ENCODE measurements around the gene BTBD18.

Gene BTBD18, protein sequence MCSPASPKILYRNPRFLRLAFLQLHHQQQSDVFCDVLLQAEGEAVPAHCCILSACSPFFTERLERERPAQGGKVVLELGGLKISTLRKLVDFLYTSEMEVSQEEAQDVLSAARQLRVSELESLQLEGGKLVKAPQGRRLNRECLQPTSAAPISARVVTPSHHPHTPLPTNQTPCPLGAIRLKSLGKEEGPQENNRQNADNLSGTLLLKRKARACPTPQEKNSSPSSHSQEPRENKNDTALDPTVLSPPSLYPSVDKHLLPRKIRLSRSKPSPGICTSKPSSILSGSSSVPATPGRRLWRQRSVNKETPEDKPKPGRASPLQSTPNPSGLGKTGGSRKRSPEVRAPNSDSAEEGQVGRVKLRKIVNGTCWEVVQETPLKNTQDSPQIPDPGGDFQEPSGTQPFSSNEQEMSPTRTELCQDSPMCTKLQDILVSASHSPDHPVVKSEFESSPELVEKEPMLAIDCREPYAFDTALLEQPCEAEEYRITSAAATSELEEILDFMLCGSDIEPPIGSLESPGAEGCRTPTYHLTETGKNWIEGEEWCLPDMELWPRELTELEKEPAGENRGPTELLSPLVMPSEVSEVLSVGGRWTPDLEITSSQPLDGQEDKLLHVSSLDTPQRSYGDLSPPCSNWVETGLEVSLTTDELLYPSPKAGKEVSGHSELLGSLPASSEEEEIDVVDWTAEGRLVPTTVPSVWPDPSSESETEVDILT

DNA sequence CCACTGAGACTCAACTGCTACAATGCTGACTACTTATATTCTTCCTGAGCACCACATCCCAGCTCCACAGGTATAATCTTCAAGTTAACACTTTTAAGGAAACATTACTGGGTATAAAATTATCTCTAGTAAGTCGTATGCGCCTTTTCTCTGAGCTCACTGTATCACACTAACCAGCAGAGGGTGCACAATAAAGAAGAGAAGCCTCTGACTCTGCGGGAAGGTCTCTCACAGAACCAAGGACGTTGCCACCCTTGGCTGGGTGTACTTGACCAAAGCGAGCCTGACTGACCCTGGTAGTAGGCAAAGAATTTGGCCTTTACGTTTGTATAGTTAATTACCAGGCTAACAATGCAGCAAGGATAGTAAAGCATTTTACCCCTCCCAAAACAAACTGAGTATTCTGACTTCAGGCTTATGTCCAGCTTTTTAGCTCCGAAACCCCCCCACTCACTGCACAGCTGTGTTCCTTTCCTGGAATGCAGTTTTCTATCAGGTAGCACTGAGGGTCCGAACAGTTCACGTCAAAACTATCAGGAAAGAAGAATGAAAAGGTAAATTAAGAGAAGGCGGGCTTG, at the start of gene BTBD18:
TSS of gene BTBD18 (minus strand) at position 144 of the 578 bp plus-strand sequence. CDS start 631 bp downstream, outside the sequence.
- DNase-seq = peak; percentile 47
- in situ Hi-C loops (cut with HindIII; ENCODE audit: low pct_ligation_motif_present, low pct_unique_long_range_greater_than_20kb, low sequenced_read_pairs) = no loop called here

DNA sequence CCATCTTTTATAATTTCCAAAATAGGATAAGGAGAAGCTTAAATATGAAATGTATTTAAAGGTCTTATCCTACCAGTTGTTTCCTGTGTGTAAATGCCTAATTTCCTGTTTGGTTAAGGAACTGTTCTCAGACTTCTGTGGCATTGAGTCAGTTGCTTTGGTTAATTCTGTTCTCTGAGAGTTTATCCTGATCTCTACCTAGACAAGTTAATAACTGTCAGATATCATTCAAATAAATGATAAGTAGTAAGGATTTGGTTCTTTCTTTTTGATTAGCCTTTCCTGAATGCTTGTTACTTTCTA, 49.5 kb upstream of the BTBD18 start:
- in situ Hi-C loops (cut with HindIII; ENCODE audit: low pct_ligation_motif_present, low pct_unique_long_range_greater_than_20kb, low sequenced_read_pairs) = loop anchor here (25.0 kb wide), 1 partner anchor 711 kb away; the partner anchor contains the start of gene OR5B21

DNA sequence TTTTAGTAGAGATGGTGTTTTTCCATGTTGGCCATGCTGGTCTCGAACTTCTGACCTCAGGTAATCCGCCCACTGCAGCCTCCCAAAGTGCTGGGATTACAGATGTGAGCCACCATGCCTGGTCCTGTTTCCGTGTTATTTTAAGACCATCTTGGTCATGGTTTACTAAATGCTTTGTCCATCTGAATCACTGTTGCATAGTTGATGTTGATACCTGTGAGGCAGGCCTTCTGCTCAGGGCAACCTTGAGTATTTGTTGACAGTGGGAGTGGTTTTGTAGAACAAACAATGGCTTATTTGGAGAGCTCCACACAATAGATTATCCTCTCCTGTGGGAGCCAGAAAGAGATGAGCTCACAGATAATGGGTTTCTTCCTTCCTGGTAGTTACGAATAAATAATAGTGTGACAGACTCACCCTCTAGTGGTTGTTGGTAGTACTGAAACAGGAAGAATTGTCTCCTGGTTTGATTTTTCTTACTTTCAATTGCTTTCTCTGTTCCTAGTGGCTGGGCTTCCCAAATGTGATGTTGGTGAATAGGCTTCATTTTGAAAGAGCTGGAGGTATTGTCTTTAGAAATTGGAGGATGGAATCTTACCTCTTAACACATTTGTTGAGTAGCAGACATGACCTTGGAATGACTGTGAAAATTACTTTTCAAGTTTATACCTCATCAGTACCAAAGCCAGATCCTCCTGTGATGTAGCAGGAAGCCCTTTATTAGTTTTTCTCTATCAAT, 49.0 kb upstream of the BTBD18 start:
- peak; percentile 63 for DNase-seq
- in situ Hi-C loops (cut with HindIII; ENCODE audit: low pct_ligation_motif_present, low pct_unique_long_range_greater_than_20kb, low sequenced_read_pairs) = loop anchor here (25.0 kb wide), 1 partner anchor 712 kb away; the partner anchor contains the start of gene OR5B21

More for the DNA sequence above, 49.5 kb upstream of the BTBD18 start:
- no peak for DNase-seq

DNA sequence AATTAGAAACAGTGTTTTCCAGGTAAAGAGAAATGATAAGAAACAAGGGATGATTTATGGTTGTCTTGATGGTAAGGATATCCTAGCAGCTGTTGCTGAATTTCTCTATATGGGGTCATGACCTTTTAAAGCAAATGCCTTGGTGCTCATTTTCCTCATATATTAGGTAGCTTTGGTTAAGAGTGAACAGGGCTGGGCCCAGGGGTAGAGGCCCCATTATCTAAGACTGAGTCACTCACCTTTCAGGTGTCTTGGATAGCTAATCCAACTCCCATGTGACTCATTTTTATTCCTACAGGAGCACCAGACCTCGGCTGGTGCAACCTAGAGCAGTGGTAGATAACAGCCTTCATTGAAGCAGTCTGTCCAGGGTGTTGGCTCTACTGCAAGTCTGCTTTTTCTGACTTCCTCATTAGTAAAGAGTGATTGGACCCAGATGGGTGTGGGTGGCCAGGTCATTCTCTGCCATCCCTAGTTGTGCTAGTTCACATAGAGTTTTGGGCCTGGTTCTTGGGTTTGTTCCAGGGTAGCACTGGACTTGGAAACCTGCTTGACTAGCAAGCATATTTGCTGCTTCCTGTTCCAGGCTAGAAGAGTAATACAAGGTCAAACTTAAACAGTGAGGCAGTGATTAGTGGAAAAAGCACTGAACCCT, 47.4 kb upstream of the BTBD18 start:
- DNase-seq = no peak
- in situ Hi-C loops (cut with HindIII; ENCODE audit: low pct_ligation_motif_present, low pct_unique_long_range_greater_than_20kb, low sequenced_read_pairs) = no loop called here

DNA sequence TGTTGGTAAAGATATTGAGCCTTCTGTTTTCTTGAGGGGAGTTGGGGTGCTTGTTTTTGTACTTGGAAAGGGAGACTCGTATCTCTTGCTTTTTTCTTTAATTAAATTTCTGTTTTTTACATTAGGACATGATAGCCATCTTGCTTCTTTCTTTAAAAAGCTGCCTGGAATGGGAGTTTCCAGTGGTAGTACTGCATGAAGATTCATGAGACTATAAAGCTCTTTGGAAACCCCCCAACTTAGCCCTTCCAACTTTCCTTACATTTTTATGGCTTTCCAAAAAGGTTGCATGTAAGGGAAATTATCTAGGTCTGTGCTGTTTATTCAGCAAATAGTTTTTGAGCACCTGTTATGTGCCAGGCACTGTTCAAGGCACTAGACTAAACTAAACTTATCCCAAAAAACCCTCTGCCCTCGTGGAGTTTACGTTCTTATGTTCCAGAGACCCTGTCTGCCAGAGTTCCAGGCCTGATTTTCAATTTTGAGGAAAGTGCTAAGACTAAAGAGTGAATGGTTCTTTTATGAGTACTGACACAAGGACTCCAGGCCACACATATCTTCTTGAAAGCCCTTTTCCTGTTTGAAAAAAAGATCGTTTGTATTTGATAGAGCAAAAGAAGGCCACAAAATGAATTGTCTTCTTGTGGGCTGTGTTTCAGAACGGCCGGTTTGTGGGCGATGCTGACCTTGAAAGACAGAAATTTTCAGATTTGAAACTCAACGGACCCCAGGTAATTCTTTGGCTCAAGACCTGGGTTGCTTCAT, 41.9 kb upstream of the BTBD18 start:
- in situ Hi-C loops (cut with HindIII; ENCODE audit: low pct_ligation_motif_present, low pct_unique_long_range_greater_than_20kb, low sequenced_read_pairs) = no loop called here
- no peak for DNase-seq

DNA sequence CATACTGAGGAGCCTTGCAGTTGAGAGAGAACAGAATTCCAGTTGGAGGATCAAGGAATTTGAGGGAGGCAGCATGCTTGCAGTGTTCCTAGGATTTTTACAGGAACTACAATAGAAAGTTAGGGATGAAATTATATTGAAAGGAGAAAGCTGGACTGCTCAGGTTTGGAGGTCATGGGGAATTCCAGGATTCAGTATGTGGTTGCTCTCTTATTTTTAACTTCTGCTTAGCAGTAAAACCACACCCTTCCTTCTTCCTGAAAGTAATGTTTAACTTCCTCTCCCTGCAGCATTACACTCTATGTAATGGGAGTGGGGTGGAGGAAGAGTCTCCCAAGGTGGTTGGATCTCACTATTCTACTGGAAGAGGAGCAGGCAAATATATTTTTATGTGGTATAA, 41.3 kb upstream of the BTBD18 start:
- in situ Hi-C loops (cut with HindIII; ENCODE audit: low pct_ligation_motif_present, low pct_unique_long_range_greater_than_20kb, low sequenced_read_pairs) = no loop called here

DNA sequence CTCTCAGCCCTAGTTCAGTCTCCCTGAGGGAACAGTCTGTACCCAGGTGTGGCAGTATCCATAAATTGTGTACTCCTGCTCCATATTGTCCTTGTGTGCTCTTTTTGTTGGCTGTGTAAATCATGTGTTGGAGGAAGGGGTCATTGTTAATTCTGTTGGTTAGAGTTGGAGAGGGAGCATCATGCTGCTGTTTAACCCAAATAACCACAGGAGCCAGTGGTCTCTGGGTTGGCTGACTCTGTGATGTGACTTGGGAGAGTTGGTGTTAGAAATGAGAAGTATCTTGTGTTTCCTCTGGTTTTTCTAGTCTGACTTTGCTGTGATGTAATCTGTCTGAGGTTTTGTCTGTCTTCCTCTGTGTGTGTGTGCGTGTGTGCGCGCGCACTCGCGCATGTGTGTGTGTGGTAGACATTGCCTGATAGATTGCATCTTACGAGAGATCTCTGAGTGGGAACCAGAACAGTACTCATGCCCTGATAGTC, 40.5 kb upstream of the BTBD18 start:
- no peak for DNase-seq
- in situ Hi-C loops (cut with HindIII; ENCODE audit: low pct_ligation_motif_present, low pct_unique_long_range_greater_than_20kb, low sequenced_read_pairs) = no loop called here

More for the DNA sequence above, 41.3 kb upstream of the BTBD18 start:
- peak; percentile 48 for DNase-seq

DNA sequence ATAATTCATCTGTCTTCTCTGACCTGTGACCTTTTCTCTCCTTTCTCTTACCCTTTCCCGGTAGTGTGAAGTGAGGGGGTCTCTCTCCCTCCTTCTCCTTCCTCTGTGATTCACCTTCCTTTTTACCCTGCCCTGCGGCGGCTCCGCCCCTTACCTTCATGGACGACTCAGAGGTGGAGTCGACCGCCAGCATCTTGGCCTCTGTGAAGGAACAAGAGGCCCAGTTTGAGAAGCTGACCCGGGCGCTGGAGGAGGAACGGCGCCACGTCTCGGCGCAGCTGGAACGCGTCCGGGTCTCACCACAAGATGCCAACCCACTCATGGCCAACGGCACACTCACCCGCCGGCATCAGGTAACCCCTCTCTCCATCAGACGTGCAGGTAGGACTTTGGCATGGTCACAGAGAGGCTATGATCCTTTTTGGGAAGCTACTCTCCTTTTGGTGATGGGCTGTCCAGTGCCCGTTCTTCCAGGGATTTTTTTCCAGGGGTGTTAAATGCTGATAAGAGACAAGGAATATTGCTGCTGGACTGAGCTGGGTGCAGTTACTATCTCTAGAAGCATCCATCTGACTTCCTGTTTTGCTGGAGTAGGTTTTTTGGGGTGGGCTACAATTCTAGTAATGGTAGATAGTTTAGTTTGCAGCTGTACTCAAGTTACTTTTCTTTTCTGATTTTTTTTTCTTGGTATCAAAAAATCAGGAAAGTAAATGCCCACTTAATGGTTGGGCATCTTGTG, 39.9 kb upstream of the BTBD18 start:
- no peak for DNase-seq
- in situ Hi-C loops (cut with HindIII; ENCODE audit: low pct_ligation_motif_present, low pct_unique_long_range_greater_than_20kb, low sequenced_read_pairs) = no loop called here

DNA sequence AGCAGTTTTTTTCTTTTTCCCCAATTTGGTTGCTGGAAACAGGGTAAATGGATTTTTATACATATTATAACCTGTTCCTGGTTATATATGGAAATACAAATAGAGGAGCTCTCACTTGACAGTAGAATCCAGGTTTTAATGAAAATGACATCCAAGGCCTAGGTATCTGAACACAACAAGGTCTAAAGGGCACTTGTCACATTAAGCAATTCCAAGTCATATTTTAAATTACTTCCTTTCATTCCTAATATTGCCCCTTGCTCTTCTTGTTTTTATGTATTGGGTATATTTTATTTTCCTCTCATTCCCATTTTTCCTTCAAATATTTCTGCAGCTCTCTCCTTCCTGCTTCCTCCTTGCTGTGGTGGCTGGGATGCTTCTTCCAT, 37.1 kb upstream of the BTBD18 start:
- in situ Hi-C loops (cut with HindIII; ENCODE audit: low pct_ligation_motif_present, low pct_unique_long_range_greater_than_20kb, low sequenced_read_pairs) = no loop called here
- no peak for DNase-seq

DNA sequence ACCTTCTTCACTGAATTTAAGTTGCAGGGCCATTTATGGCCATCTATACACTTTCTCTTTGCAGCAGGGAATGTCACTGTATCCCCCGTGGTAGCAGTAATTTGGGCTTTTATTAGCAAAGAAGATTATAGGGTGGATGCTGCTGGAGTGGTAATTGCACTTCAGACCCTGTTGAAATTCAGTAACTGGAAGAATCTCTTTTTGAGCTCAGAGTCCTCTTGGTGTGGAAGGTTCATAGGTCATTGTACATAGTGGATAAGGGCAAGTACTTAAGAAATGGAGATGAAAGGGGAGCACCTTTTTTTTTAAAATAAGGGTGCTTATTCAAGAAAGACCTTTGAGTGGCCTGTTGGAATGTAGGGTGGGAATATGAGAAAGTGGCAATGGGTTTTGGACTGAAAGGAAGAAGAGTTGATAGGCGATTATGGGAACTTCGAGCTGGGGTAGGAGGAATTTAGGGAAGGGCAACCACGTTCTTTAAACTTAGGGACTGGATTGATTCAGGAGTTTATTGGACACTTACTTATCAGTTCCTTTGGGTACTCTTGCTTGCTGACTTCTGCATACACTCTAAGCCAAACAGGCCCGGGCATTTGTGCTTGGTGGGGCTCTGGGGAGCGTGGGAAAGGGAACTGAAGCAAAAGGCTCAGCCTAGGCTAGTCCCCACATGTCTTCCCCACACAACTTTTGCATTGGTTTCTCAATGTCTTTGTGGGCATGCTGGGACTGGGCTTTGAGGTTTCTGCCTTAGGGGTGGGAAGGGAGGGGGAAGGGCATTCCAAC, 36.5 kb upstream of the BTBD18 start:
- DNase-seq = no peak
- in situ Hi-C loops (cut with HindIII; ENCODE audit: low pct_ligation_motif_present, low pct_unique_long_range_greater_than_20kb, low sequenced_read_pairs) = no loop called here

DNA sequence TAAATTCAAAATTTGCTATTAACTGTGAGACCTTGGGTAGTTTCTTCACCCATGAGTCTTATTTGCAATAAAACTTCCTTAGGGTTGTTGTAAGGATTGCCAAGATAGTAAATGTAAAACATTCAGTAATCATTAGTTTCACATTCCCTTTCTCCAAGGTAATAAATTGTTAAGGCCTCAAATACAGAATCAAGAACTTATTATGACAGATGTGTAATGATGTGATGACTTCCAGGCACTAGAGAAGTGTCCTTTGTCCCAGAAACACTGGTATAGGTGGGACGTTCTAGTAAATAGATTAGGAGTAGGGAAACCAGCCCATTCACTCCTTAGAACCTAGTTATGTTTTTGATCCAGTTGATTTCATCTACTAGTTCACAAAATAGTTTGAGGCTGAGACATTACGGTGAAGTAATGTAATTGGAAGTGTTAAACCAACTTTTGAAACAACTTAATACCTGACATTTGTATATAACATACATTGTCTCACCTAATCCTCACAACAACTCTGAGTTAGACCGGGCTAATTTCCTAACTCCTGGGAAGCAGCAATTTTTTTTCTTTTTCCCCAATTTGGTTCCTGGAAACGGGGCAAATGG, 35.5 kb upstream of the BTBD18 start:
- DNase-seq = no peak
- in situ Hi-C loops (cut with HindIII; ENCODE audit: low pct_ligation_motif_present, low pct_unique_long_range_greater_than_20kb, low sequenced_read_pairs) = no loop called here

DNA sequence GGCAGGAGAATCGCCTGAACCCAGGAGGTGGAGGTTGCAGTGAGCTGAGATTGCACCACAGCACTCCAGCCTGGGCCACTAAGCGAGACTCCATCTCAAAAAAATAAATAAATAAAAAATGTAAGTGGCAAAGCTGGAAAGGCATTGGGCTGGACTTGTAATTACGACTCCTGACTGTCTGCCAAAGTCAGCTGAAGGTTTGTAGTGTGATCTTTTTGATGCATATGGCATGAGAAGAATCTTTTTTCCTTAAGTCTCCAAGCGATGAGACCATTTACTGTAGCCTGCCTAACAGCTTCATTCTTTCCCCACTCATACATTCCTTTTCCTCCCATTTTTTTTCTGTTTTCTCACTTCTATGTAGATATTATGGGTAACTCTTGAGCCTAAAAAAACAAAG, 34.8 kb upstream of the BTBD18 start:
- no peak for DNase-seq
- in situ Hi-C loops (cut with HindIII; ENCODE audit: low pct_ligation_motif_present, low pct_unique_long_range_greater_than_20kb, low sequenced_read_pairs) = no loop called here

DNA sequence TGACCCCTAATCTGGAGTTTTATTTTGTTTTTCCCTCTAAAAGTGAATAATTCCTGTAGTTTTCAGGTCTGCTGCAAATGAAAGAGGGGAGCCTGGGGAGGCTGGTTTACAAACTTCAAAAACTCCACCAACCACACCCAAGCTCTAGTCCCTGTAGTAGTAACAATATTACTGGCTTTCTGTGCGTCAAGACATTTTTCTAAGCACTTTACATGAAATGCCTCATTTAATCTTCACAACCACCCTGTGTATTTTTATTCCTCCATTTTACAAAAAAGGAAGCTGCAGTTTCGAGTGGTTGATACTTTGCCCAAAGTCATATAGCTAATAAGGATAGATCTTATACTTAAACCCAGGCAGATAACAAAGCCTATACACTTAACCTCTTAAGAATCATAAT, 33.5 kb upstream of the BTBD18 start:
- DNase-seq = no peak
- in situ Hi-C loops (cut with HindIII; ENCODE audit: low pct_ligation_motif_present, low pct_unique_long_range_greater_than_20kb, low sequenced_read_pairs) = no loop called here

DNA sequence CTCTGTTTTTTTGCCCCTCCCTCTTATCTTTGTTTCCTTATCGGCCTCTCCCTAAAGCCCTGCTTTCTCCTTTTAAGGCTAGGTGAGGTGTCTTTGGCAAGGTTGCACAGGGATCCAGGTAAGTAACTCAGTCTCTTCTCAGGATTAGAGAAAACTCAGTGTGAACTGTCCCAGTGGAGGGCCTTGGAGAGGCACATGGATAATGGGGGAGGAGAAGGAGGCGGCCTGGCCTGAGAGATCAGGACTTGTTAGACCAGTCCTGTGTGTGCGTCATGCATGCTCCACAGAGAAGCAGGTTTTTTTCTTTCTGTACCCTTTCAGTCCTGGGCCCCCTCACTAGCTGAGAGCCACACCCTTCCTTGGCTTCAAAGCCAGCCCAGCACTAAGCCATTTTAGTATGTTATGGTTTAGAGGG, 29.9 kb upstream of the BTBD18 start:
- DNase-seq = no peak
- in situ Hi-C loops (cut with HindIII; ENCODE audit: low pct_ligation_motif_present, low pct_unique_long_range_greater_than_20kb, low sequenced_read_pairs) = no loop called here

DNA sequence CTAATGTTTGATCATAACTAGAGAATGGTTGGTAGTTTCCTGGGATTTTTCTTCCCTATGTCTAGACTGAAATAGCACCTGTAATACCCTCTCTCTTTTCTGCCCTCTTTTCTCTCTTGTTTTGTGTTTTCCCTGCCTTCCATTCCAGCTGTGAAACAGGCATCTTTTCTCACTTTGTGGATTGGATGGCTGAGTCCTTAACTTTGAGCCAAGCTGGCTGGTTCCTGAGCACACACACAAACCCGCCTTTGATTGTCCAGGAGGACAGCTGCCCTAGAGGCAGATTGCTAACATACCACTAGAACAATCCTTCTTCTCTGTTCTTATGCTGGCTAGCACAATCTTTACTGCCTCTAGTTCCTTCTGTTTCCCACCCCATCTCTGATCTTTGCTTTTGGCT, 27.7 kb upstream of the BTBD18 start:
- DNase-seq = no peak
- in situ Hi-C loops (cut with HindIII; ENCODE audit: low pct_ligation_motif_present, low pct_unique_long_range_greater_than_20kb, low sequenced_read_pairs) = no loop called here
